ENCODE data around the gene PGM1.

The PGM1 gene

DNA sequence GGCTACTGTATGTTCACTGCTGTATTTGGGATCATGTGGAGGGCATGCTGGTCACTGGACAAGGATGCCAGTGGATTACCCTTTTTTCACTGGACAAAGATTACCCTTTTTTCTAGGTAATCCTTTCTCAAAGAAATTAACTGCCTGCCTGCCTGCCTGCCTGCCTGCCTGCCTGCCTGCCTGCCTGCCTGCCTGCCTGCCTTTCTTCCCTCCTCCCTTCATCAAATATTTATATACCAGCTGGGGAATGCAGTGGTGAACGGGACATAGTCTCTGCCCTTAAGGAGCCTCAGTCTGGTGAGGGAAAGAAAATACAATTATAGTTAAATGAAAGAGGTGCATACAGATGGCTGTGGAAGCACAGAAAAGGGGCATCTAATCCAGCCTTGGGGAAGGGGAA is 85.0 kb downstream of the PGM1 start:
- Mint-ChIP-seq H3K27ac (peak overlapping the region in 2 of 3 experiments; percentile 10 to 85), H3K36me3 (ENCODE audit: low read depth) (no peaks in the 10 kb centered on the region), H3K4me1 (peaks cover 24% of the 10 kb centered on the region), H3K9me3 (peaks cover 6% of the 10 kb centered on the region), H3K4me3 (no peak overlapping the region), H3K27me3 (ENCODE audit: low read depth) (peaks cover 3% of the 10 kb centered on the region)
- TF ChIP-seq, protein P1, sequence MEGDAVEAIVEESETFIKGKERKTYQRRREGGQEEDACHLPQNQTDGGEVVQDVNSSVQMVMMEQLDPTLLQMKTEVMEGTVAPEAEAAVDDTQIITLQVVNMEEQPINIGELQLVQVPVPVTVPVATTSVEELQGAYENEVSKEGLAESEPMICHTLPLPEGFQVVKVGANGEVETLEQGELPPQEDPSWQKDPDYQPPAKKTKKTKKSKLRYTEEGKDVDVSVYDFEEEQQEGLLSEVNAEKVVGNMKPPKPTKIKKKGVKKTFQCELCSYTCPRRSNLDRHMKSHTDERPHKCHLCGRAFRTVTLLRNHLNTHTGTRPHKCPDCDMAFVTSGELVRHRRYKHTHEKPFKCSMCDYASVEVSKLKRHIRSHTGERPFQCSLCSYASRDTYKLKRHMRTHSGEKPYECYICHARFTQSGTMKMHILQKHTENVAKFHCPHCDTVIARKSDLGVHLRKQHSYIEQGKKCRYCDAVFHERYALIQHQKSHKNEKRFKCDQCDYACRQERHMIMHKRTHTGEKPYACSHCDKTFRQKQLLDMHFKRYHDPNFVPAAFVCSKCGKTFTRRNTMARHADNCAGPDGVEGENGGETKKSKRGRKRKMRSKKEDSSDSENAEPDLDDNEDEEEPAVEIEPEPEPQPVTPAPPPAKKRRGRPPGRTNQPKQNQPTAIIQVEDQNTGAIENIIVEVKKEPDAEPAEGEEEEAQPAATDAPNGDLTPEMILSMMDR (IDR thresholded peaks at IDR 0.05; ENCODE audit: unreplicated experiment in 3 of 3), result no peak

DNA sequence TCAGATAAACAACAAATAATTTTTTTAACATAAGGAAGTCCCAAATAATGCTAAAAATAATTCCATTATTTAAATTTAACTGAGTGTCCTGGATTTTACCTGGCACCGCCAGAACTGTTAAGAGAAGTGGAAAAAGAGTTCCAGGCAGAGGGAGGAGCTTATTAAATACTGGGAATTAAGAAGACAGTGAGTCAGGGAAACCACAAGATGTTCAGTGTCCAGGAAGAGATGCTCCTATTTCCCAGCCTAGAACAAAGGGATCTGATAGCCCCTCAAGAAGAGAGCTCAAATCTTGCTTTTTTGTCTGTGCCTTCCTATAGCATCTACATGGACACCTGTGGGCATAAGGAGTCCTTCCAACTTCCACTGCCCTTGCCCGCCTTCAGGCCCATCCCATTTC is 85.9 kb downstream of the PGM1 start:
- Mint-ChIP-seq H3K4me1 (peaks cover 25% of the 10 kb centered on the region), H3K4me3 (no peak overlapping the region), H3K27ac (no peak overlapping the region), H3K36me3 (ENCODE audit: low read depth) (no peaks in the 10 kb centered on the region), H3K27me3 (ENCODE audit: low read depth) (peaks cover 6% of the 10 kb centered on the region), H3K9me3 (peaks cover 6% of the 10 kb centered on the region)
- TF ChIP-seq, protein P1 (IDR thresholded peaks at IDR 0.05; ENCODE audit: unreplicated experiment in 3 of 3), result no peak

DNA sequence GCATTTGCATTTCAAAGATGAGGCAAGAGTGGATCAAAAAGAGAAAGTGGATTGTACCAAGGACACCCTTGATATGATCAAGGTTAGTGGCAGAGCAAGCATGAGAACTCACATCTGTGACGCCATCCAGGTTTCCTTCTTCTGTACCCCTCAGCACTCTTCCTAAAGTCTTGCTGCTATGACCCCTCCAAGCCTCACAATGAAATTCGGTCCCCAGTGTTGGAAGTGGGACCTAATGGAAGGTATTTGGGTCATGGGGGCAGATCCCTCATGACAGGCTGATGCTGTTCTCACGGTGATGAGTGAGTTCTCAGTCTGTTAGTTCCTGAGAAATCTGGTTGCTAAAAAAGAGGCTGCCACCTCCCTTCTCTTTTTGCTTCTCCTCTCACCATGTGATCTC is 86.4 kb downstream of the PGM1 start:
- H3K27ac Mint-ChIP-seq, result no peak overlapping the region
- peaks cover 6% of the 10 kb centered on the region for H3K27me3 Mint-ChIP-seq (ENCODE audit: low read depth)
- peaks cover 6% of the 10 kb centered on the region for H3K9me3 Mint-ChIP-seq
- no peak overlapping the region for H3K4me3 Mint-ChIP-seq
- TF ChIP-seq, protein P1 (IDR thresholded peaks at IDR 0.05; ENCODE audit: unreplicated experiment in 3 of 3), result no peak
- H3K4me1 Mint-ChIP-seq, result peaks cover 24% of the 10 kb centered on the region
- H3K36me3 Mint-ChIP-seq (ENCODE audit: low read depth), result no peaks in the 10 kb centered on the region

DNA sequence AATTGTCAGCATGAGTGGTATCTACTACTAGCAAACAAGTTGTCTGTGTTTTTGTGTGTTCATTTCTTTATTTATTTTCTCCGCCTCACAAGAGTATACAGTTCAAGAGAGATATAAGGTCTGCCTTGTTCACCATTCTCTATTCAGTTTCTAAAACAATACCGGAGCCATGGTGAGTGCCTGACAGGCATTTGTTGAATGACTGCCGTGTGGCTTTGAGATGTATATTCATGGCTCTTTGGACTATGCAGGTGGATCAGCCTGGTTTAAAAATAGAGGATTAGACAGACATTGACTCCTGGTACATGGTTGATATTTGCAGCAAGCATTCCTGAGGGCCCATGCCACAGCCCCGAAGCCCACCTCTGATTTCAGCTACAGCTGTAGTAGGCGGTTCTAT is 89.7 kb downstream of the PGM1 start:
- TF ChIP-seq, protein P1 (IDR thresholded peaks at IDR 0.05; ENCODE audit: unreplicated experiment in 3 of 3), result no peak
- Mint-ChIP-seq H3K4me3 (no peak overlapping the region), H3K36me3 (ENCODE audit: low read depth) (no peaks in the 10 kb centered on the region), H3K27me3 (ENCODE audit: low read depth) (peaks cover 3% of the 10 kb centered on the region), H3K9me3 (peaks cover 6% of the 10 kb centered on the region), H3K27ac (no peak overlapping the region), H3K4me1 (peaks cover 9% of the 10 kb centered on the region)

DNA sequence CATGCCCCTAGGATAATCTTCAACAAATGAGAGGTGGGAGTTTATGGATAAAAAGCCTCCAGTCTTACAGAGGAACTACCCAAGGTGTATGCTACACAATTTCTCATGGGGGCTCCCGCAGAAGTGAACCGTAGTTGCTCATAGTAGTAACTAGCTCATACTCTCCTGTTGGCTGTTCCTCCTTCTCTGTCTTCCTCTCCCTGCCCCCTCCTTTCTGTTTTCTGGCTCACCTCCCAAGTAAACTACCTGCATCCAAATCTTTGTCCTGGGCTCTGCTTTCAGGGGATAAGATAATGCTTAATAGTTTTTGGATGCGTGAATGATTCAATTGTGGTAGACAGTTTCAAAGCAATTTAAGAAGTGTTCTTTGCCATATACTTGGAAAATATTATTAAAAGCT is 90.5 kb downstream of the PGM1 start:
- H3K9me3 Mint-ChIP-seq, result peaks cover 6% of the 10 kb centered on the region
- TF ChIP-seq, protein P1 (IDR thresholded peaks at IDR 0.05; ENCODE audit: unreplicated experiment in 3 of 3), result no peak
- peaks cover 9% of the 10 kb centered on the region for H3K4me1 Mint-ChIP-seq
- H3K27me3 Mint-ChIP-seq (ENCODE audit: low read depth), result peaks cover 3% of the 10 kb centered on the region
- H3K27ac Mint-ChIP-seq, result peak overlapping the region in 2 of 3 experiments; percentile 43 to 46
- H3K36me3 Mint-ChIP-seq (ENCODE audit: low read depth), result no peaks in the 10 kb centered on the region
- H3K4me3 Mint-ChIP-seq, result no peak overlapping the region

DNA sequence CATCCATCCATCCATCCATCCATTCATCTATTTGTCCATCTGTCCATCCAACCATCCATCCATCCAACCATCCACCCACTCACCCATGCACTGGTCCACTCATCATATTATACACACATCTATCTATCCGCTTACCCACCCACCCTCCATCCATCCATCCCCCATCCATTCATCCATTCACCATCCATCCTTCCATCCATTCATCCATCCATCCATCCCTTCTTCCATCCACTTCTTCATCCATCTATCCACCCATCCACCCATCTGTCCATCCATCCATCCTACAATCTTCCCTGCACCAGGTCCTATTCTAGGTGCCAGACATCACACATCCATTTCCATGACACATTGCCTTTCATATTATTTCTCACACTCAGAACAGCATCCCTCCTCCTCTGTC is 93.5 kb downstream of the PGM1 start:
- no peaks in the 10 kb centered on the region for H3K36me3 Mint-ChIP-seq (ENCODE audit: low read depth)
- no peak overlapping the region for H3K4me3 Mint-ChIP-seq
- H3K27me3 Mint-ChIP-seq (ENCODE audit: low read depth), result peaks cover 13% of the 10 kb centered on the region
- peaks cover 3% of the 10 kb centered on the region for H3K9me3 Mint-ChIP-seq
- TF ChIP-seq, protein P1 (IDR thresholded peaks at IDR 0.05; ENCODE audit: unreplicated experiment in 3 of 3), result no peak
- H3K4me1 Mint-ChIP-seq, result peaks cover 13% of the 10 kb centered on the region
- H3K27ac Mint-ChIP-seq, result peak overlapping the region in 1 of 3 experiments; percentile 24
